K562 (cell line): ENCODE results near the gene ZNF362. TPM values are rescaled to one million over a fixed set of nuclear protein-coding genes. Genes with fewer than 3 reads are reported as not detected.

Source experiments
- ATAC-seq: fragments of 200-7000 bp; cut with Tn5 transposase; 3 replicates; pipeline ENCODE4 v1.9.1; 2020; ENCODE audit warnings: moderate library complexity
- BruUV-seq: library from RNA; stranded (reverse); fragments of 400-500 nt; replicated peaks from 2 replicates; lab custom pipeline; 2021; lab: Mats Ljungman, UMichigan
- CTCF ChIA-PET: fragments of 300-600 bp; formaldehyde crosslinking; extraction: SDS; loops from one replicate; lab custom pipeline; 2021; ENCODE audit warnings: low intra/inter-chr PET ratio; lab: Yijun Ruan, JAX
- POLR2A ChIA-PET: fragments of 300-600, 350-650 bp; sonication (Branson Sonifier 250); formaldehyde crosslinking; extraction: SDS; loops from one replicate; lab custom pipeline; 2021; ENCODE audit warnings: antibody characterized with exemption, inconsistent platforms; lab: Yijun Ruan, JAX
- DNase-seq, 4 experiments: peaks; one replicate each; pipeline versions ENCODE4 v3.0.0 to v3.0.0-alpha.2; 2011 to 2018; ENCODE audit warnings: low spot score in 3 of 4, mixed read lengths in 3 of 4; ENCODE audit errors: extremely low read depth in 1 of 4
- FAIRE-seq: peaks from 2 replicates; lab custom pipeline; 2011; peaks lifted over from hg19 to GRCh38; lab: Jason Lieb, UNC
- H2AFZ ChIP-seq: 2 replicates; pipeline ENCODE4 v1.6.0; 2011; ENCODE audit warnings: low read depth, low read length, control low read depth, inconsistent platforms
- H3K27ac ChIP-seq: fragments of 200-600 bp; 3 replicates; pipeline ENCODE4 v1.8.0; 2011; ENCODE audit warnings: low read depth, mild to moderate bottlenecking, control low read depth, inconsistent platforms, low read length, moderate library complexity, mixed read lengths; ENCODE audit errors: extremely low read depth
- H3K27me3 ChIP-seq, 2 experiments: fragments of 300-600 bp in 1 of 2; 2 replicates in 1 of 2; 3 replicates in 1 of 2; pipeline versions ENCODE4 v1.6.0 to v1.8.0; 2011; ENCODE audit warnings: inconsistent platforms in 2 of 2, low read length in 2 of 2, mild to moderate bottlenecking in 1 of 2, mixed read lengths in 1 of 2, moderate library complexity in 1 of 2; ENCODE audit not compliant: control insufficient read depth in 2 of 2, insufficient read depth in 2 of 2
- H3K36me3 ChIP-seq: fragments of 300-600 bp; 3 replicates; pipeline ENCODE4 v1.8.0; 2011; ENCODE audit warnings: mild to moderate bottlenecking, low read length, inconsistent platforms; ENCODE audit not compliant: control insufficient read depth, insufficient read depth
- H3K4me1 ChIP-seq, 2 experiments: fragments of 200-600 bp in 1 of 2; replicated peaks in 1 of 2; 2 replicates in 1 of 2; 3 replicates in 1 of 2; pipeline versions ENCODE4 v1.5.1 to v1.8.0; 2011; ENCODE audit warnings: inconsistent platforms in 2 of 2, low read length in 2 of 2, mild to moderate bottlenecking in 1 of 2, mixed read lengths in 1 of 2, moderate library complexity in 1 of 2; ENCODE audit not compliant: control insufficient read depth in 2 of 2, insufficient read depth in 2 of 2
- H3K4me2 ChIP-seq: 2 replicates; pipeline ENCODE4 v1.6.1; 2011; ENCODE audit warnings: low read length, control low read depth, inconsistent platforms, mixed read lengths; ENCODE audit not compliant: insufficient read depth
- H3K4me3 ChIP-seq: fragments of 200-600 bp; sonication (generic), shearing (Covaris generic); 2 replicates; pipeline ENCODE4 v1.5.1; 2016; ENCODE audit warnings: control low read depth, inconsistent platforms
- H3K79me2 ChIP-seq: fragments of 200-600 bp; 3 replicates; pipeline ENCODE4 v1.8.0; 2011; ENCODE audit warnings: low read length, inconsistent platforms; ENCODE audit not compliant: control insufficient read depth, insufficient read depth
- H3K9ac ChIP-seq, 2 experiments: 2 replicates each; pipeline versions ENCODE4 v1.6.0 to v1.6.1; 2011; ENCODE audit warnings: low read depth in 2 of 2, low read length in 2 of 2, control low read depth in 1 of 2, inconsistent platforms in 1 of 2, mild to moderate bottlenecking in 1 of 2, mixed read lengths in 1 of 2; ENCODE audit not compliant: insufficient read depth in 1 of 2
- H3K9me1 ChIP-seq: one replicate; pipeline ENCODE4 v1.6.0; 2011; ENCODE audit warnings: inconsistent platforms, mild to moderate bottlenecking, low read length, moderate library complexity; ENCODE audit not compliant: control insufficient read depth, insufficient read depth
- H3K9me3 ChIP-seq: replicated peaks from 2 replicates; pipeline ENCODE4 v1.5.1; 2011; ENCODE audit warnings: low read depth, low read length, inconsistent platforms; ENCODE audit not compliant: control insufficient read depth, insufficient read depth
- H4K20me1 ChIP-seq: replicated peaks from 2 replicates; pipeline ENCODE4 v1.6.1; 2011; ENCODE audit warnings: low read length, inconsistent platforms, mixed read lengths; ENCODE audit not compliant: control insufficient read depth, insufficient read depth
- ARHGAP35 ChIP-seq: fragments of 450-650 bp; IDR thresholded peaks from 2 replicates; pipeline ENCODE4 v1.6.1; 2018; ENCODE audit not compliant: partially characterized antibody
- ARNT ChIP-seq, 2 experiments: fragments of 450-650 bp; IDR thresholded peaks; 2 replicates each; pipeline ENCODE4 v1.6.1; 2016; ENCODE audit warnings: mild to moderate bottlenecking in 1 of 2
- ASH1L ChIP-seq: fragments of 450-650 bp; IDR thresholded peaks from 2 replicates; pipeline ENCODE4 v1.6.1; 2018; ENCODE audit warnings: borderline replicate concordance, mild to moderate bottlenecking, low read depth; ENCODE audit not compliant: partially characterized antibody
- CEBPB ChIP-seq: fragments of 450-650 bp; IDR thresholded peaks from 2 replicates; pipeline ENCODE4 v1.6.1; 2016; ENCODE audit warnings: missing genetic modification characterization, missing compliant biosample characterization
- CHD2 ChIP-seq: IDR thresholded peaks from 2 replicates; pipeline ENCODE4 v1.6.1; 2011; ENCODE audit warnings: low read depth, low read length
- CSDE1 ChIP-seq, 2 experiments: fragments of 450-650 bp; IDR thresholded peaks; 2 replicates each; pipeline ENCODE4 v1.6.1; 2016; ENCODE audit warnings: mild to moderate bottlenecking in 1 of 2
- FIP1L1 ChIP-seq: fragments of 200-400 bp; formaldehyde crosslinking; IDR thresholded peaks from 2 replicates; pipeline ENCODE4 v1.6.1; 2018; ENCODE audit warnings: mild to moderate bottlenecking, low read depth, low read length; ENCODE audit not compliant: poor library complexity, severe bottlenecking
- FUS ChIP-seq: fragments of 200-400 bp; formaldehyde crosslinking; optimal IDR thresholded peaks from 2 replicates; pipeline ENCODE3; 2017; ENCODE audit warnings: low read depth, low read length
- GATAD2B ChIP-seq: fragments of 450-650 bp; IDR thresholded peaks from 2 replicates; pipeline ENCODE4 v1.6.1; 2017; ENCODE audit warnings: mild to moderate bottlenecking, borderline replicate concordance
- HDAC6 ChIP-seq: IDR thresholded peaks from 2 replicates; pipeline ENCODE4 v1.6.1; 2012; ENCODE audit warnings: low read depth, mild to moderate bottlenecking, control low read depth, inconsistent platforms, low read length, moderate library complexity
- KLF10 ChIP-seq: fragments of 250-450 bp; sonication (Bioruptor Pico); IDR thresholded peaks from 2 replicates; pipeline ENCODE4 v1.6.1; 2021; ENCODE audit warnings: matching md5 sums
- NR3C1 ChIP-seq: sonication (generic); formaldehyde crosslinking; IDR thresholded peaks from 2 replicates; pipeline ENCODE4 v1.8.1; 2022; ENCODE audit warnings: missing genetic modification reagents
- RFX1 ChIP-seq: fragments of 450-650 bp; IDR thresholded peaks from 2 replicates; pipeline ENCODE4 v1.6.1; 2016; ENCODE audit warnings: mild to moderate bottlenecking, moderate library complexity
- SPI1 ChIP-seq: IDR thresholded peaks from 2 replicates; pipeline ENCODE4 v1.6.1; 2011; ENCODE audit warnings: low read depth, low read length, control low read depth, borderline replicate concordance
- SREBF2 ChIP-seq: sonication (generic); formaldehyde crosslinking; IDR thresholded peaks from 2 replicates; pipeline ENCODE4 v1.4.0; 2020; ENCODE audit warnings: mild to moderate bottlenecking, missing genetic modification reagents
- TARDBP ChIP-seq: fragments of 450-650 bp; IDR thresholded peaks from 2 replicates; pipeline ENCODE4 v1.6.1; 2016
- ZNF436 ChIP-seq: fragments of 250-450, 450-650 bp; sonication (Bioruptor Pico); formaldehyde crosslinking; IDR thresholded peaks from 2 replicates; pipeline ENCODE4 v1.7.0; 2020; ENCODE audit warnings: mild to moderate bottlenecking
- ZNF785 ChIP-seq: fragments of 250-450 bp; sonication (Bioruptor Pico); IDR thresholded peaks from 2 replicates; pipeline ENCODE4 v1.4.0; 2020; ENCODE audit warnings: mild to moderate bottlenecking
- WGBS: fragments of 100-300 bp; shearing (Covaris generic); methylation state at CpG from one replicate; pipeline ENCODE4 v1.1.6; 2016; ENCODE audit warnings: low coverage, mixed read lengths; ENCODE audit not compliant: insufficient coverage; ENCODE audit errors: missing lambda C conversion rate; 5-methylcytosine and 5-hydroxymethylcytosine counted together
- in situ Hi-C: fragments of 300-500 bp; cut with MboI; formaldehyde crosslinking; loops from 4 replicates; pipeline ENCODE4 v1.15.0; 2018; ENCODE audit warnings: inconsistent platforms, mixed read lengths
- intact Hi-C: fragments of 100-400 bp; cut with micrococcal nuclease; formaldehyde crosslinking; loops from 2 replicates; pipeline ENCODE4 v1.14.2; 2022
- polyA plus RNA-seq, 8 experiments: library from polyadenylated mRNA; depleted of rRNA in 4 of 8; stranded (reverse) in 5 of 8; unstranded in 3 of 8; fragments of >200 nt; fragmentation: Nextera tagmentation in 2 of 8; fragmentation: Illumina TruSeq in 1 of 8; extraction: Ambion mirVana in 2 of 8; extraction: Trizol in 1 of 8; gene quantifications; 2 replicates each; pipeline versions ENCODE4 v1.2.1 to v1.2.3, GENCODE V29; 2011 to 2014; ENCODE audit warnings: inconsistent platforms in 1 of 8, missing spikeins in 1 of 8
- total RNA-seq, 7 experiments: library from RNA; depleted of rRNA in 6 of 7; stranded (reverse); fragments of >200 nt in 6 of 7; fragmentation: Illumina TruSeq in 2 of 7; extraction: Trizol in 2 of 7; gene quantifications; 2 replicates each; pipeline versions ENCODE4 v1.2.1 to v1.2.3, GENCODE V29; 2011 to 2021; ENCODE audit warnings: low replicate concordance in 1 of 7
- TF ChIP-seq, protein P1 (sequence below), 2 experiments: fragments of 150-350 bp in 1 of 2; IDR thresholded peaks; 2 replicates each; pipeline ENCODE4 v1.6.1; 2012 to 2016; ENCODE audit warnings: low read depth in 2 of 2, low read length in 2 of 2, mild to moderate bottlenecking in 1 of 2, moderate library complexity in 1 of 2
- TF ChIP-seq, protein P2 (sequence below): fragments of 450-650 bp; conservative IDR thresholded peaks from 2 replicates; pipeline ENCODE4 v1.6.1; 2016; ENCODE audit warnings: missing genetic modification characterization, low read depth, mild to moderate bottlenecking, missing compliant biosample characterization, moderate library complexity

The ZNF362 gene
- total and polyA plus RNA-seq, 9 of the 15 experiments (the other 6 are each of a cell fraction or from before 2014, with no cell fraction given), result 0.01 to 1.1 (median 0.35) TPM; not detected in 1

DNA sequence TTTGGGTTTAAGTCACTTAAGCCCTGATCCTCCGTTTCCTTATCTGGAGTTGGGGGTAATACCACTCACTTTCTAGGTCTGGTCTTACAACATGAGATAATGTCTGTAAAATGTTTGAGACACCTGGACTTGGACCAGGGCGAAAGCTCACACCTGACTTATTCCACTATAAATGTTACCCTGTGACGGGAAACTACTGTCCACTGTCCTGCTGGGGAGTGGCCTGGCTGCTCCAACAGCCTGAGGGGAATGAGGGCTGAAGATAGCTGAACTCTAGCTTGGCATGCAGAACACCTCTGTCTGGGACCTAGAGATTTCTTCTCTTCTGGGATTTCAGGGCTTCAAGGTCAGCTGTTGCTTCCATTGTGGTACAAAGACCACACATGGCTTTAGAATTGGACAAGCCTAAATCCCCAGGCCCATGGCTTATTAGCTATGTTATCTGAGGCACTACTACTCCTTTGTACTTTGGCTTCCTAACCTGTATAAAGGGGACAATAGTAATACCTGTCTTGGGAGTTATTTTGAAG is 74.1 kb downstream of the ZNF362 start (continued):
- TF ChIP-seq CEBPB (tag) (no peak), SPI1 (no peak), KLF10 (CRISPR knock-in tag) (no peak), SREBF2 (no peak)
- TF ChIP-seq, protein P1, sequence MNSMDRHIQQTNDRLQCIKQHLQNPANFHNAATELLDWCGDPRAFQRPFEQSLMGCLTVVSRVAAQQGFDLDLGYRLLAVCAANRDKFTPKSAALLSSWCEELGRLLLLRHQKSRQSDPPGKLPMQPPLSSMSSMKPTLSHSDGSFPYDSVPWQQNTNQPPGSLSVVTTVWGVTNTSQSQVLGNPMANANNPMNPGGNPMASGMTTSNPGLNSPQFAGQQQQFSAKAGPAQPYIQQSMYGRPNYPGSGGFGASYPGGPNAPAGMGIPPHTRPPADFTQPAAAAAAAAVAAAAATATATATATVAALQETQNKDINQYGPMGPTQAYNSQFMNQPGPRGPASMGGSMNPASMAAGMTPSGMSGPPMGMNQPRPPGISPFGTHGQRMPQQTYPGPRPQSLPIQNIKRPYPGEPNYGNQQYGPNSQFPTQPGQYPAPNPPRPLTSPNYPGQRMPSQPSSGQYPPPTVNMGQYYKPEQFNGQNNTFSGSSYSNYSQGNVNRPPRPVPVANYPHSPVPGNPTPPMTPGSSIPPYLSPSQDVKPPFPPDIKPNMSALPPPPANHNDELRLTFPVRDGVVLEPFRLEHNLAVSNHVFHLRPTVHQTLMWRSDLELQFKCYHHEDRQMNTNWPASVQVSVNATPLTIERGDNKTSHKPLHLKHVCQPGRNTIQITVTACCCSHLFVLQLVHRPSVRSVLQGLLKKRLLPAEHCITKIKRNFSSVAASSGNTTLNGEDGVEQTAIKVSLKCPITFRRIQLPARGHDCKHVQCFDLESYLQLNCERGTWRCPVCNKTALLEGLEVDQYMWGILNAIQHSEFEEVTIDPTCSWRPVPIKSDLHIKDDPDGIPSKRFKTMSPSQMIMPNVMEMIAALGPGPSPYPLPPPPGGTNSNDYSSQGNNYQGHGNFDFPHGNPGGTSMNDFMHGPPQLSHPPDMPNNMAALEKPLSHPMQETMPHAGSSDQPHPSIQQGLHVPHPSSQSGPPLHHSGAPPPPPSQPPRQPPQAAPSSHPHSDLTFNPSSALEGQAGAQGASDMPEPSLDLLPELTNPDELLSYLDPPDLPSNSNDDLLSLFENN (IDR thresholded peaks at IDR 0.05; ENCODE audit: low read depth in 2 of 2, low read length in 2 of 2), result no peak
- TF ChIP-seq, all 486 proteins: peak for 0

DNA sequence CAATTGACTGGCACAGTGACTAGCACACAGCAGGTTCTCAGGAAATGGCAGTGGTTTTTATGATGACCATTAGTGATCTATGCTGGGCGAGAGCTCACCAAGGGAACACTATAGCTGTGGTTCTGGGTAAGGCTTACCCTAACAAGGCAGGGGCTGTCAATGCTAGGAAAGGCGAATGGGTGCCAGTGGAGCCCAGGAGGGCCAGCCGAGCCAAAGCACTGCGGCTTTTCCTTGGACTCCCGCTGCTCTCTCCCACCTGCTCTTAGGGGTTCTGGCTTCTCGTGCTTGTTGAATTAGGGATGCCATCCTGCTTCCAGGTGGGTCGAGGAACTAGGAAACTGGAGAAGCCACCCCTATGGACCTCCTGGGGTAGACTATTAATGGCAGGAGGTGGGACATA is 74.6 kb downstream of the ZNF362 start:
- no peaks in the 10 kb centered on the region for H3K9me1 ChIP-seq
- no peak overlapping the region for H3K4me2 ChIP-seq
- intact Hi-C loops, result no loop called here
- WGBS, result 94% methylated on average over 7 of the region's 7 CpGs
- no peak overlapping the region for H2AFZ ChIP-seq
- peaks cover 92% of the 10 kb centered on the region for H3K36me3 ChIP-seq
- H3K4me3 ChIP-seq, result no peak overlapping the region
- BruUV-seq, result no TSS peak
- ATAC-seq, result no peak
- DNase-seq, result no peak
- H3K27ac ChIP-seq, result no peak overlapping the region
- peaks cover 14% of the 10 kb centered on the region for H4K20me1 ChIP-seq
- no peak for FAIRE-seq
- H3K4me1 ChIP-seq, result no peaks in the 10 kb centered on the region
- H3K27me3 ChIP-seq, result no peaks in the 10 kb centered on the region
- no peaks in the 10 kb centered on the region for H3K9me3 ChIP-seq
- 0 out of 3 replicates have a peak, but pooled peaks cover 3% of the 10 kb centered on the region for H3K79me2 ChIP-seq
- ChIA-PET CTCF (no interaction called here), POLR2A (interaction anchor here (1.0 to 2.8 kb wide), 5 partner anchors 8 to 26 kb away, joined by 3 to 8 read pairs (median 5); no protein-coding TSS in a partner anchor)
- no peak overlapping the region; a peak in 1 of 4 replicates for H3K9ac ChIP-seq
- in situ Hi-C loops, result no loop called here
- TF ChIP-seq FIP1L1 (no peak), FUS (no peak), ZNF436 (CRISPR knock-in tag) (no peak), ZNF785 (no peak), RFX1 (no peak), ARNT (IDR thresholded peaks at IDR 0.05) (no peak), CSDE1 (IDR thresholded peaks at IDR 0.05) (no peak), TARDBP (no peak), HDAC6 (no peak), GATAD2B (no peak), CHD2 (no peak), NR3C1 (CRISPR knock-in tag) (no peak), ASH1L (no peak), ARHGAP35 (no peak)
- TF ChIP-seq, protein P2, sequence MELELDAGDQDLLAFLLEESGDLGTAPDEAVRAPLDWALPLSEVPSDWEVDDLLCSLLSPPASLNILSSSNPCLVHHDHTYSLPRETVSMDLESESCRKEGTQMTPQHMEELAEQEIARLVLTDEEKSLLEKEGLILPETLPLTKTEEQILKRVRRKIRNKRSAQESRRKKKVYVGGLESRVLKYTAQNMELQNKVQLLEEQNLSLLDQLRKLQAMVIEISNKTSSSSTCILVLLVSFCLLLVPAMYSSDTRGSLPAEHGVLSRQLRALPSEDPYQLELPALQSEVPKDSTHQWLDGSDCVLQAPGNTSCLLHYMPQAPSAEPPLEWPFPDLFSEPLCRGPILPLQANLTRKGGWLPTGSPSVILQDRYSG (tag), result no peak
